ENCODE measurements around the gene MIGA1.

The MIGA1 gene

GRCh38 chr1:77768006-77768405, 11.4 kb upstream of the MIGA1 start:
- Histone ChIP-seq H3K36me3 (replicated peaks in 1 of 2; ENCODE audit: control insufficient read depth in 2 of 2, insufficient read depth in 2 of 2, low read length in 2 of 2) (no peaks in the 10 kb centered on the region), H2AK5ac (ENCODE audit: low read depth, low read length) (no peak overlapping the region), H4K91ac (ENCODE audit: low read depth, low read length, poor library complexity) (no peak overlapping the region), H3K9me3 (replicated peaks in 1 of 2; ENCODE audit: control insufficient read depth in 2 of 2, insufficient read depth in 1 of 2, low read depth in 1 of 2, low read length in 2 of 2) (no peaks in the 10 kb centered on the region), H3K4me3 (ENCODE audit: low read length in 2 of 2) (no peak overlapping the region), H2BK120ac (ENCODE audit: low read depth, low read length) (no peak overlapping the region), H2BK15ac (ENCODE audit: low read length) (no peak overlapping the region), H3K4ac (ENCODE audit: low read length) (no peak overlapping the region), H2BK5ac (ENCODE audit: low read length) (no peak overlapping the region), H3K9ac (ENCODE audit: low read depth, low read length, poor library complexity) (no peak overlapping the region), H3K79me1 (ENCODE audit: low read depth, low read length) (no peaks in the 10 kb centered on the region), H4K8ac (ENCODE audit: low read depth, low read length) (no peak overlapping the region), H2BK12ac (ENCODE audit: low read length) (no peak overlapping the region), H3K23ac (ENCODE audit: low read depth, low read length, poor library complexity) (no peak overlapping the region), H2AFZ (ENCODE audit: low read length) (no peak overlapping the region), H3K4me1 (ENCODE audit: control insufficient read depth in 2 of 2, insufficient read depth in 1 of 2, low read depth in 1 of 2, low read length in 2 of 2) (no peaks in the 10 kb centered on the region), H3K4me2 (ENCODE audit: insufficient read depth, low read length, poor library complexity, severe bottlenecking) (no peak overlapping the region), H3K14ac (ENCODE audit: low read length) (no peak overlapping the region), H3K27me3 (ENCODE audit: control insufficient read depth in 3 of 3, insufficient read depth in 3 of 3, low read depth in 1 of 3, low read length in 3 of 3) (peaks cover 0 to 11% (median 0%) of the 10 kb centered on the region in 3 experiments), H3K18ac (ENCODE audit: low read length) (no peak overlapping the region), H3K27ac (replicated peaks; ENCODE audit: low read length) (no peak overlapping the region)
- no peak for DNase-seq (ENCODE audit: low spot score)
- no CpG with 5 or more reads among the region's 4 CpGs for WGBS, 2 donors (ENCODE audit: extremely low coverage in 2 of 2, insufficient read length in 2 of 2, insufficient replicate concordance in 1 of 2)

GRCh38 chr1:77776007-77776700, 3.3 kb upstream of the MIGA1 start:
- Histone ChIP-seq H3K4me3 (ENCODE audit: low read length in 2 of 2) (no peak overlapping the region), H3K4me1 (ENCODE audit: control insufficient read depth in 2 of 2, insufficient read depth in 1 of 2, low read depth in 1 of 2, low read length in 2 of 2) (peaks cover 0 to 1% of the 10 kb centered on the region in 2 donors), H3K4me2 (ENCODE audit: insufficient read depth, low read length, poor library complexity, severe bottlenecking) (no peak overlapping the region), H3K23ac (ENCODE audit: low read depth, low read length, poor library complexity) (no peak overlapping the region), H3K18ac (ENCODE audit: low read length) (no peak overlapping the region), H3K4ac (ENCODE audit: low read length) (no peak overlapping the region), H2BK120ac (ENCODE audit: low read depth, low read length) (no peak overlapping the region), H2BK12ac (ENCODE audit: low read length) (no peak overlapping the region), H3K27me3 (ENCODE audit: control insufficient read depth in 3 of 3, insufficient read depth in 3 of 3, low read depth in 1 of 3, low read length in 3 of 3) (no peaks in the 10 kb centered on the region), H2AK5ac (ENCODE audit: low read depth, low read length) (no peak overlapping the region), H2BK5ac (ENCODE audit: low read length) (no peak overlapping the region), H3K9ac (ENCODE audit: low read depth, low read length, poor library complexity) (no peak overlapping the region), H3K14ac (ENCODE audit: low read length) (no peak overlapping the region), H4K8ac (ENCODE audit: low read depth, low read length) (no peak overlapping the region), H3K27ac (replicated peaks; ENCODE audit: low read length) (no peak overlapping the region), H3K36me3 (replicated peaks in 1 of 2; ENCODE audit: control insufficient read depth in 2 of 2, insufficient read depth in 2 of 2, low read length in 2 of 2) (no peaks in the 10 kb centered on the region), H4K91ac (ENCODE audit: low read depth, low read length, poor library complexity) (no peak overlapping the region), H2BK15ac (ENCODE audit: low read length) (no peak overlapping the region), H3K79me1 (ENCODE audit: low read depth, low read length) (peaks cover 1% of the 10 kb centered on the region), H2AFZ (ENCODE audit: low read length) (no peak overlapping the region), H3K9me3 (replicated peaks in 1 of 2; ENCODE audit: control insufficient read depth in 2 of 2, insufficient read depth in 1 of 2, low read depth in 1 of 2, low read length in 2 of 2) (no peaks in the 10 kb centered on the region)
- WGBS, 2 donors (ENCODE audit: extremely low coverage in 2 of 2, insufficient read length in 2 of 2, insufficient replicate concordance in 1 of 2), result no CpG with 5 or more reads among the region's 7 CpGs
- DNase-seq (ENCODE audit: low spot score), result no peak

GRCh38 chr1:77781683-77782082, 2.2 kb downstream of the MIGA1 start:
- Histone ChIP-seq H3K4ac (ENCODE audit: low read length) (no peak overlapping the region), H2BK12ac (ENCODE audit: low read length) (no peak overlapping the region), H2AK5ac (ENCODE audit: low read depth, low read length) (no peak overlapping the region), H3K79me1 (ENCODE audit: low read depth, low read length) (peaks cover 1% of the 10 kb centered on the region), H2AFZ (ENCODE audit: low read length) (no peak overlapping the region), H3K14ac (ENCODE audit: low read length) (no peak overlapping the region), H3K36me3 (replicated peaks in 1 of 2; ENCODE audit: control insufficient read depth in 2 of 2, insufficient read depth in 2 of 2, low read length in 2 of 2) (peaks cover 6 to 18% of the 10 kb centered on the region in 2 donors), H3K4me1 (ENCODE audit: control insufficient read depth in 2 of 2, insufficient read depth in 1 of 2, low read depth in 1 of 2, low read length in 2 of 2) (peaks cover 0 to 1% of the 10 kb centered on the region in 2 donors), H3K4me3 (ENCODE audit: low read length in 2 of 2) (no peak overlapping the region), H3K9me3 (replicated peaks in 1 of 2; ENCODE audit: control insufficient read depth in 2 of 2, insufficient read depth in 1 of 2, low read depth in 1 of 2, low read length in 2 of 2) (peaks cover 0 to 8% of the 10 kb centered on the region in 2 donors), H3K27ac (replicated peaks; ENCODE audit: low read length) (no peak overlapping the region), H4K8ac (ENCODE audit: low read depth, low read length) (no peak overlapping the region), H3K23ac (ENCODE audit: low read depth, low read length, poor library complexity) (no peak overlapping the region), H3K18ac (ENCODE audit: low read length) (no peak overlapping the region), H2BK15ac (ENCODE audit: low read length) (no peak overlapping the region), H4K91ac (ENCODE audit: low read depth, low read length, poor library complexity) (no peak overlapping the region), H3K27me3 (ENCODE audit: control insufficient read depth in 3 of 3, insufficient read depth in 3 of 3, low read depth in 1 of 3, low read length in 3 of 3) (no peaks in the 10 kb centered on the region), H3K9ac (ENCODE audit: low read depth, low read length, poor library complexity) (no peak overlapping the region), H3K4me2 (ENCODE audit: insufficient read depth, low read length, poor library complexity, severe bottlenecking) (no peak overlapping the region), H2BK5ac (ENCODE audit: low read length) (no peak overlapping the region), H2BK120ac (ENCODE audit: low read depth, low read length) (no peak overlapping the region)
- DNase-seq (ENCODE audit: low spot score), result no peak
- no CpG with 5 or more reads among the region's 1 CpG for WGBS, 2 donors (ENCODE audit: extremely low coverage in 2 of 2, insufficient read length in 2 of 2, insufficient replicate concordance in 1 of 2)

GRCh38 chr1:77783141-77783540, 3.7 kb downstream of the MIGA1 start:
- no peak overlapping the region for H4K91ac ChIP-seq (ENCODE audit: low read depth, low read length, poor library complexity)
- H3K4ac ChIP-seq (ENCODE audit: low read length), result no peak overlapping the region
- peaks cover 6 to 21% of the 10 kb centered on the region in 2 donors for H3K36me3 ChIP-seq (replicated peaks in 1 of 2; ENCODE audit: control insufficient read depth in 2 of 2, insufficient read depth in 2 of 2, low read length in 2 of 2)
- no peak overlapping the region for H2BK5ac ChIP-seq (ENCODE audit: low read length)
- no peak overlapping the region for H3K4me3 ChIP-seq (ENCODE audit: low read length in 2 of 2)
- H3K18ac ChIP-seq (ENCODE audit: low read length), result no peak overlapping the region
- H4K8ac ChIP-seq (ENCODE audit: low read depth, low read length), result no peak overlapping the region
- H3K14ac ChIP-seq (ENCODE audit: low read length), result no peak overlapping the region
- no peak overlapping the region for H2BK12ac ChIP-seq (ENCODE audit: low read length)
- no peak overlapping the region for H2BK120ac ChIP-seq (ENCODE audit: low read depth, low read length)
- no peak overlapping the region for H2BK15ac ChIP-seq (ENCODE audit: low read length)
- H3K9ac ChIP-seq (ENCODE audit: low read depth, low read length, poor library complexity), result no peak overlapping the region
- no CpG with 5 or more reads among the region's 2 CpGs for WGBS, 2 donors (ENCODE audit: extremely low coverage in 2 of 2, insufficient read length in 2 of 2, insufficient replicate concordance in 1 of 2)
- H2AK5ac ChIP-seq (ENCODE audit: low read depth, low read length), result no peak overlapping the region
- no peak overlapping the region for H2AFZ ChIP-seq (ENCODE audit: low read length)
- no peak overlapping the region for H3K4me2 ChIP-seq (ENCODE audit: insufficient read depth, low read length, poor library complexity, severe bottlenecking)
- peaks cover 0 to 8% of the 10 kb centered on the region in 2 donors for H3K9me3 ChIP-seq (replicated peaks in 1 of 2; ENCODE audit: control insufficient read depth in 2 of 2, insufficient read depth in 1 of 2, low read depth in 1 of 2, low read length in 2 of 2)
- no peak overlapping the region for H3K23ac ChIP-seq (ENCODE audit: low read depth, low read length, poor library complexity)
- H3K27ac ChIP-seq (replicated peaks; ENCODE audit: low read length), result no peak overlapping the region
- H3K4me1 ChIP-seq (ENCODE audit: control insufficient read depth in 2 of 2, insufficient read depth in 1 of 2, low read depth in 1 of 2, low read length in 2 of 2), result peaks cover 0 to 1% of the 10 kb centered on the region in 2 donors
- DNase-seq (ENCODE audit: low spot score), result no peak
- H3K27me3 ChIP-seq (ENCODE audit: control insufficient read depth in 3 of 3, insufficient read depth in 3 of 3, low read depth in 1 of 3, low read length in 3 of 3), result no peaks in the 10 kb centered on the region
- peaks cover 1% of the 10 kb centered on the region for H3K79me1 ChIP-seq (ENCODE audit: low read depth, low read length)
